ENCODE data around the gene THAP7.
"Not testable (repeated sequence)": the region's sequence is repeated elsewhere in the genome, so short reads cannot be mapped to it uniquely, and the experiment has no call there.

THAP7 gene

GRCh38 chr22:20977019-20977418 is 24.9 kb downstream of the THAP7 start:
- no peak for DNase-seq

GRCh38 chr22:20976291-20976877 is 25.5 kb downstream of the THAP7 start:
- DNase-seq: no peak

- DNase-seq: no peak
Measured at GRCh38 chr22:20975541-20976290, 26.2 kb downstream of the THAP7 start.

GRCh38 chr22:20974336-20974955 is 27.5 kb downstream of the THAP7 start:
- no peak for DNase-seq

GRCh38 chr22:20973634-20974286 is 28.2 kb downstream of the THAP7 start:
- DNase-seq: no peak

GRCh38 chr22:20972933-20973577 is 28.9 kb downstream of the THAP7 start:
- DNase-seq: no peak

GRCh38 chr22:20972014-20972694 is 29.8 kb downstream of the THAP7 start:
- not testable (repeated sequence) for DNase-seq

- no peak for DNase-seq
Measured at GRCh38 chr22:20970939-20971657, 30.8 kb downstream of the THAP7 start.

- DNase-seq: no peak
Measured at GRCh38 chr22:20968281-20968977, 33.5 kb downstream of the THAP7 start.

- DNase-seq: no peak
Measured at GRCh38 chr22:20967697-20968211, 34.2 kb downstream of the THAP7 start.

GRCh38 chr22:20966883-20967696 is 34.8 kb downstream of the THAP7 start, which contains the start of gene AIFM3:
TSS of gene AIFM3 (plus strand) at chr22:20967255. CDS start at chr22:20967945, 690 bp downstream.
- DNase-seq: no peak

- no peak for DNase-seq
Measured at GRCh38 chr22:20965888-20966855, 35.7 kb downstream of the THAP7 start.

- no peak for DNase-seq
Measured at GRCh38 chr22:20965104-20965887, 36.6 kb downstream of the THAP7 start.

- no peak for DNase-seq
Measured at GRCh38 chr22:20964799-20965103, 37.2 kb downstream of the THAP7 start.

GRCh38 chr22:20964090-20964798 is 37.7 kb downstream of the THAP7 start:
- no peak for DNase-seq

GRCh38 chr22:20963201-20964052 is 38.5 kb downstream of the THAP7 start:
- DNase-seq: no peak
